NCI-H2171 (cell line): ENCODE data around the gene DPH1.
A peak's percentile ranks its signal among the peaks of the same experiment; 100 is the strongest.
"Not testable (repeated sequence)": the region's sequence is repeated elsewhere in the genome, so short reads cannot be mapped to it uniquely, and the experiment has no call there.

Source experiments
- DNase-seq: peaks from one replicate; lab custom pipeline; 2025; lab: John Stamatoyannopoulos, UW

Gene DPH1

DNA sequence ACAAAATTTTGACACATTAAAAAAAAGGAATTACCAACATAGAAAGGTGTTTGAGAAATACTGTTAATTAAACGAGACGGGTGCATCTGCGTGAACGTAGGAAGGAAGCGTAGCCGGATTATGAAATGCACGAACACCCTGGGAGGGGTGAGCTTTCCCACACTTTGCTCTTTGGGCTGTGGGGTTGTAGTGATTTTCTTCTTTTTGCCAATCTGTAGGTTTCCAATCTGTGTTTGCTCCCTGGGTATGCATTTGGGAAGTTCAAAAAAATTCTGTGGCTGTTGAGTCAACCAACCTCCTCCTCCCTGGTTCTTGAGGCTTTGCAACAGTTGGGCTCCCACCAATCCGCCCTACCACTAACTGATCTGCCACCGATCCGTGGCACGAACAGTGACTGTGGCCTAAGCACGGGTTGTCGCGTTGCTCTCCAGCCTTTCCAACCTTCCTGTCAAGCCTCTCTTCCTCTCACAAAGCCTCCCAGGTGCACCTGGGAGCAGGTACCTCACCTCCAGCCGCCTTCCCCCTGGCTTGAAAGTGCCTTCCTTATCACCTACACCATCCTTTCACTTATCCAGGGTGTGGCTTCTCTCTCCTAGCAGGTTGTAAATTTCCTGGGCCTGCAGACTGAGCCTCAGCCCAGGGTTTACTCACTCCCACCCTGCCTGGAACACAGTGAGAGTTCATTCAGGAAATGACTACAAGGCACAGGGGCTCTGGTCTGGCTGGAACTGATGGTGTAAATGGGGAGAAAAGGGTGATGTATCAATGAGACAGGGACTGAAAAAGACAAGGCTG, 21.4 kb upstream of the DPH1 start:
- no peak for DNase-seq

DNA sequence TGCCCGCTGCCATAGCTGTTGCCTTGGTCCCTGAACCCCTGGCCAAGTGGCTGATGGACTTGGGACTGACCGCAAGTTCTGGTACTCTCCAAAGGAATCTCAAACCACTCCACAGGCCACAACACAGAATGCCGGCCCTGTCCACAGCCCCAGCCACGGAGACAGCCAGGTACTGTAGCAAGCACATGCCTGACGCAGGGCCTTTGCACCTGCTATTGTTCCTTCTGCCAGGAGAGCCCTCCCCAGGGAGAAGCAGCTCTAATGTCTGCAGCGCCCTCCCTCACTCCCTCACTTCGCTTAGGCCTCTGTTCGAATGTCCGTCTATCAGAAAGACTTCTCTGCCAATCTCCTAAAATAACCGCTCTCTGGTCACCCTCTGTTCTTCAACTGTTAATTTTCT, 20.2 kb upstream of the DPH1 start:
- DNase-seq, result no peak

DNA sequence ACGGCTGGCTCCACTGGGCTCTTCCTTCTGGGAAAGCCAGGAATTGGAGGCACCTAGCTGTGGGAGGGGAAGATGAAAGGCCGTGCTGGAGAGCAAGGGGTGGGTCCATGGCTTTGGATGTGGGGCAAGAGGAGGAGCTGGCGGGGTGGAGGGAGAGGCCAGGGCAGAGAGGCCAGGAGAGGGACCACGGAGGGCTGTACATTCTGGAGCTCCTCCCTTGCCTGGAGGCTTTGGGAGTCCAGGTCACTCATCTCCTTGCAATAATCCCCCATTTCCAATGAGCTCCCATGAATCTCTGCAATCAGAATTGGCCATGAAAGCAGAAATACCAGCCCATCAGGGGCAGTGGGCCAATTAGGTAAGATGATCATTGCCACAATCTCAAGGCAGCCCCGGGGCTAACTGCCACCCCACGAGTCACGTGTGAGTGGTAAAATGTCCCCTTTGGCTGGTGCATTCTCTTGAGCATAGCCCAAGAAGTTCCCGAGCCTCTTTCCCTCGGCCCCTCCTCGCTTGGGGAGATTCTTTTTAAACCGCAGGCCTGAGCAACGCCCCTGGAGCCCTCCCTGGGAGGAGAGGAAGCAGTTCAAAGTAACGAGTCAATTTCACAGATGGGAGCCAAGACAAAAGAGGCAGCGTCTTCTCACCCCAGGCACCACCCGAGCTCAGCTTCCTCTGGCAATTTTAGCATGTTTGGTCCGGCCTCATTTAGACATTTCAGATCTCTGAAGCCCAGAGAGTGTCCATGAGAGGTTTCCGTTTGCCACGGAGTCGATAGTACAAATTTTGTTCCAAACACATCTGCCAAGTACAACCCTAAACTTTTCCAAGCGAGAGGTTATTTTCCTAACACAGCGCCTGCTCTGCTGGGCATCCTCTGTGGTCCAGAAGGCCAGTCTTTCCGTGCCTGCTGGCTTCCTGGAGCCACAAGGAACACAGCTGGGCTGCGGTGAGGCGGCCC, 18.3 kb upstream of the DPH1 start:
- no peak for DNase-seq

DNA sequence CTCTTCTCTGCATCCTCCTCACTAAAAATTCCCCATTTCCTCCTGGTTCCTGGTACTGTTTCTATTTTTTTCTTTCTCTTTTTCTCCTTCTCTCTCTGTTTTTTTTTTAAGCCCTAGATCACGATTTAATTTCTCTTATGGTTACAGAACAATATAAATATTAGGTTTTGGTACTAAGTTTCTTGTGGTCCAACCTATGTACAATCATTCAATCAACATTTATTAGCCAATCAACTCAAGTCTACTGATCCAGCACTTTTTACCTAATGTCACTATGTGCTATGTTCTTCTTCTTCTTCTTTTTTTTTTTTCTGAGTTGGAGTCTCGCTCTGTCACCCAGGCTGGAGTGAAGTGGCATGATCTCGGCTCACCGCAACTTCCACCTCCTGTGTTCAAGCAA, 17.5 kb upstream of the DPH1 start:
- no peak for DNase-seq

DNA sequence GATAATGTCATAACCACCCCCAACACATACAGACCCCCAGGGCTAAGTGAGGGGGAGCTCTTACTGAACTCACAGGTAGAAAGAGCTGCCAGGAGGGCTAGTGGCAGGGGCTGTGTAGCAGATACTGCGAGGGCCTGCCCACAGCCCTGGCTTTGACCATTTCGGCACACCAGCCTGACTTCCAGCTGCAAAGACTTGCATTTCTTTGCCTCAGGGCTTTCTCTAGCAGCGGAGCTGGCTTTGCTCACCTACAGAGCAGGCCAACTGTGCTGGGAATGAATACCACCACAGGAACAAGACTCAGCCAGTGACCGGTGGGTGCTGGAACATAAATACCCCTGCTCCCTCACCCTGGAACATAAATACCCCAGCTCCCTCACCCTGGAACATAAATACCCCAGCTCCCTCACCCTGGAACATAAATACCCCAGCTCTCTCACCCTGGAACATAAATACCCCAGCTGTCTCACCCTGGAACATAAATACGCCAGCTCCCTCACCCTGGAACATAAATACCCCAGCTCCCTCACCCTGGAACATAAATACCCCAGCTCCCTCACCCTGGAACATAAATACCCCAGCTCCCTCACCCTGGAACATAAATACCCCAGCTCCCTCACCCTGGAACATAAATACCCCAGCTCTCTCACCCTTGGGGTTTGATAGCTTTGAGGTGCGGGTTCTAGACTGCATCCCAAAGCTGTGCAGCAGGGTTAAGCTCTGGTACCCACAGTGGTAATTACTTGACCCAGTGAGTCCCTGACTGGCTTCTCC, 16.5 kb upstream of the DPH1 start:
- DNase-seq, result not testable (repeated sequence)

DNA sequence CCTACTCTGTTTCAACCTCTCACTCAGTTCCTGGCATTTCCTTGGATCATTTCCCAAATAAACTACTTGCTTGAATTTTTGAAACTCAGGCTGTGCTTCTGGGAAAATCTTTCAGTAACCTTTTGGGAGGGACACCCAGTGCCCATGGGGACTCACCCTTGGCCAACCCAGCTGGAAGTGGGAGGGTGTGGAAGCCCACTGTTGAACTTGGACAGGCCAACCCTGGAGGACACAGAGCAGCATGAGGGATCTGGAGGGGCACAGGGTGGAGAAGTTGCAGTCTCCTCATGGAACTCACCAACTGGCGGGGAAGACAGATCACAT, 16.0 kb upstream of the DPH1 start:
- DNase-seq, result no peak

DNA sequence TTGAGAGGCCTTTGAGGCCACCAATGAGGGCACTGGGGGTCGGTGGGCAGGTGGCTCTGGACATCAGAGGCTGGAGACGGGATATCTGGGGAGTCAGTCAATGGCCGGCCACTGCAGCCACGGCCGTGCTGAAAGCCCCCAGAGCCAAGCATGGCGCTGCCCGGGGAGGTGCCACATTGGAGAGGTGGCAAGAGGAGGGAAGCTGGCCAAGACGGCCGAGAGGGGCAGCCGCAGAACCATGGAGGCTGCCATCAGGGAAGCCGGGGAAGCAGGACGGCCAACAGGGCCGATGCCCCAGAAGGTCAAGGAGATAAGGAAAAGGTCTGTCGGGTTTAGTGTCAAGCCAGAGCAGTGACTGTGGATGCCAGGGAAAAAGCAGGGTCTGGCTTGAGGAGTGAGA, 14.6 kb upstream of the DPH1 start:
- DNase-seq, result no peak

DNA sequence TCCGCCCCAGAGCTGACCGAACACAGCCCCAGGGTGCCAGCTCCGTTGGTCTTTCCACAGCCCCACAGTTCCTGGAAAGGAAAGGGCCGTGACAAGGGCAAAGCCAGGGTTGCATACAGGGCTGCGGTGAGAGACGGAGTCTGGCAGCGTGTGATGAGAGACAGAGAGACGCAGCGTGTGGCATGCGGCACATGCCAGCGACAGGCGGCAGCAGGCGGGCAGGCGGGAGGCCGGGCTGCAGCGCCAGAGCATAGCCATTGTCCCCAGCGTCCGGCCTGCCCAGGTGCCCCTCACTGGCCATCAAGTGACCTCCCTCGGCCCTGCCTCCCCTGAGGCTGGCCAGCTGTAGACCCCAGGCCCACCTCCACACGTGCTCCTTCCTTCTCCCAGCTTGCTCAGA, 13.5 kb upstream of the DPH1 start:
- DNase-seq, result no peak

DNA sequence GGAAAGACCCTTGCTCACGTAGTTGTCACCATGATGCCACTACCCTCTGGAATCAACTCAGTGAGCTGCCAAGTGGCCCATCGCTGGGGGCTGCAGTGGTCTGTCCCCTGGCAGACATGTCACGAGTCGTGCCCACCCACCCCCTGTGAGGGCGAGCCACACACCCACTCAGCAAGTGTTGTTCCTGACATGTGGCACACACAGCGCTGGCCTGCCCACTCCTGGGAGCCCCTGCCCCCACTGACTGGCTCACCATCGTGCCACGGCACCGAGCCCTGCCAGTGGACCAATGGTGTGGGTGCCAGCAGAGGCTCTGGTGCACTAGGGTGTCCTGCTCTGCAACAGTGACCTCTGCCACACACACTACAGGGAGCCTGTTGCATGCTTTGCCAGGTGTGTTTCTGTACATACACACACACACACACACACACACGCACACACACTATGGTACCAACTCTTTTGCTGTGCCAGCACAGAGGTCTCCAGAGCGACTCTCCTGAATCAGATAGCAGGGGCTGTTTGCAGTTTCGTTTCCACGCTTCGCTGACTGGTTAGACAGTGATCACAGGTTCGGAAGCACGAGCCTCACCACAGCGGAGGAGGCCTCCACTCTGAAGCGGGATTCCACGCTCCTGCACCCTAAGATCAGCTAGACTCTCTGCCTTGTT, 12.5 kb upstream of the DPH1 start:
- no peak for DNase-seq

DNA sequence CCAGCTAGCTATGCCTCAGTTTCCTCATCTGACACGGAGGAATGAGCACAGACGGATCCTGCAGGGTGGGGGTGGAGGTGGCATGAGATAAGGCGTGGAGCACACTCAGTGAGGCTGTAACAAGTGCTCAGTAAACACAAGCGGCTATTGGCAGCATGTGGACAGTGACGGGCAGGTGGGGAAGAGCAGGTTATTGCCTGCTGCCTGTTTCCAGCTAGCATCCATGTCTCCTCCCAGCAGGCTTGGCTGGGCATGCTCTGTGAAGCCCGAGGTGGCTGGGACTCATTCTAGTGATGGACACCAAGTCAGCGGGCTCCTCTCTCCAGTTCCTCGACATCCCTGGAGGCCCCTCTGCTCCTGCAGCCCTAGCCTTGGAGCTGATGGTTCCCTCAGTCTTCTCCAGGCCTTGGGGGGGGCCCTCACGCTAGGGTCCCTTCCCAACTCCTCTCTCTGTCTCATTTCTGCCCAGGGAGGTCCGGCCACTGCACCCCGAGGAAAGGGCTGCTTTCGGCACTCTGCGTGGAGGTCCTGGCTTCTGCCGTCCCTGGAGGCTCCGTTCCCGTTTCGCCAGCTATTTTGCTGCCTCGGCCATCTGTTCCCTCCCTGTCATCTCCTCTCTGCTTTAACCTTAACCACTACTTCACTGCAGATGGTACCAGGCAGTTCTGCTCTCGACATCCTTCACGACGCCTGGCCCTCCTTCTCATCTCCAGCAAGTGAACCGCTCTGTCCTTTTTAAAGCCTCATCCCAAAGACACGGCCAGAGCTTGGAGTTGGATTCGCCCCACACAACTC, 11.0 kb upstream of the DPH1 start:
- DNase-seq, result peak; percentile 47

DNA sequence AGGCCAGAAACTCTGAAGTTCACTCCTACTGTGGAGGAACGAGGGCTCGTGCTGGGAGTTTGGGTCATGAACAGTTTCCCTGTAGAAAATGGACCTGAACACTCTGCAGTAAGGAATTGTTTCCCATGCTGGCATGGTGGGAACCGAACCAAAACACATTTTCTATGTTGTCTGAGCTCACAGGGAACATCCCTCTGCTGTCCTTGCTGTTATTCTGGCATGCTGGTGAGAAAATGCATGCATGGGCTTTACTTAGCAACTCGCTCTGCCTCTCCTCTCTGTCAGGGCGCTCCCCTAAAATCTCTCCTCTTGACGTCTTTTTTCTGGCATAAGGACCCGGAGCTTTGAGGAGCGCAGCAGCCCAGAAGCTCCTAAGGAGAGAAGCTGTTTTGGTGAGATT, 10.2 kb upstream of the DPH1 start:
- DNase-seq, result no peak

DNA sequence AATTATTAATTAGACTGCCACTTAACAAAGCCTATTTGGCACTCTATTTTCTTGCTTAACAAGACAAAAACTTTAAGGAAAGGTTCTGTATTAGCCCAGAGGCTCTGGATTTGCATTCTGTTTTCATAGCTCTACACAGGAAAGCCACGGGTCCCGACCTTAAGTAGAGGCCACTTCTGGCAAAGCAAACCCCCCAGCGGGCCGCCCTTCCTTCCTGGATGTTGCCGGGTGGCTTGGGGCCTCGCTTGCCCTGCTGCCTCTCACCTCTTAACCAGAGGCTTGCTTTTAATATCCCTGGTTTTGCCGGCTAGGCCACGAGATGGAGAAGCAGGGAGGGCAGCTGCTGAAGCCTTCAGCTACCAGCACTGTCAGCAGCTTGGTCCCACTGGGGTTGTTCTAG, 9.2 kb upstream of the DPH1 start:
- no peak for DNase-seq

DNA sequence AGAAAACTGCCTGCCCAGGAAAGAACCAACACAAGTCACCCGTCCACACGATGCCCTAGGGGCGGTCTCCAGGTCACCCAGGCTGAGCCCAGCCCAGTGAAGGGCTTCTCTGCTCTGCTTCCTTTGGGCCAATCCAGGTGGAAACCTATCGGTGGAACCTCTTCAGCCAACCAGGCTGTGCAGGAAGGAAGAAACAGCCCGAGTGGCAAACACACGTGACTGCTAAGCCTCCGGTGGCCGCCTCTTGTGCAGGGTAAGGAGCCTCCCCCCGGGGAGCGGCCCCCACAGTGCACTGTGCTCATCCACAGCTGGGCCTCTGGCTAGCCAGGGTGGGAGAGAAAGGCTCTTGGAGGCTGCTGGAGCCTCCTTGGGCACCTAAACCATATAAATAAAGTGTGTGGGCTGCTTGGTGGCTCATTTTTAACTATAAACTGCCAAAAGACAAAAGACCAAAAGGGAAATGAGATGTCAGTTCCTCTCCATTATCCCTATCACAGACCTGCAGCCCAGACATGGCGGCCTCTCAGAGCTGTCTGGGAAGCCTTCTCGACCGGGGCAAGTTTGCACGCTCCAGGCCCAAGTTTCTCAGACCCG, 7.2 kb upstream of the DPH1 start:
- no peak for DNase-seq

DNA sequence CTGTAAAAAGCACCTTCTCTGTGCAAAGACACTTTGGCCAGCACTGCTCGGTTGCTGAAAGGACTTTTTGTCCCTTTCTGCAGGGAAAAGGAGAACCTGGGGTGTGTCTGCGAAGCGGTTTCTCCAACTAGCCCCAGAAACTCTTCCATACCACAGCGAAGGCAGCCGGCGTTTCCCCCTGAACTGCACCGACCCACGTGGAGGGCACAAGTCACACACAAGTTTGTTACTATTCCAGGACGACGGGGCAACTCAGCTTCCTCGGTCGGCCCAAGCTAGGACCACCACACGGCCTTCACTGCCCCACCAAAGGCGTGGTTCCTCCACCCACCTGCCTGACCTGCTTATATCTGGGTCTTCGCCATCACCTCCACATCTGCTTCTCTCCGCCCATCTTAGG, 6.7 kb upstream of the DPH1 start:
- DNase-seq, result no peak

DNA sequence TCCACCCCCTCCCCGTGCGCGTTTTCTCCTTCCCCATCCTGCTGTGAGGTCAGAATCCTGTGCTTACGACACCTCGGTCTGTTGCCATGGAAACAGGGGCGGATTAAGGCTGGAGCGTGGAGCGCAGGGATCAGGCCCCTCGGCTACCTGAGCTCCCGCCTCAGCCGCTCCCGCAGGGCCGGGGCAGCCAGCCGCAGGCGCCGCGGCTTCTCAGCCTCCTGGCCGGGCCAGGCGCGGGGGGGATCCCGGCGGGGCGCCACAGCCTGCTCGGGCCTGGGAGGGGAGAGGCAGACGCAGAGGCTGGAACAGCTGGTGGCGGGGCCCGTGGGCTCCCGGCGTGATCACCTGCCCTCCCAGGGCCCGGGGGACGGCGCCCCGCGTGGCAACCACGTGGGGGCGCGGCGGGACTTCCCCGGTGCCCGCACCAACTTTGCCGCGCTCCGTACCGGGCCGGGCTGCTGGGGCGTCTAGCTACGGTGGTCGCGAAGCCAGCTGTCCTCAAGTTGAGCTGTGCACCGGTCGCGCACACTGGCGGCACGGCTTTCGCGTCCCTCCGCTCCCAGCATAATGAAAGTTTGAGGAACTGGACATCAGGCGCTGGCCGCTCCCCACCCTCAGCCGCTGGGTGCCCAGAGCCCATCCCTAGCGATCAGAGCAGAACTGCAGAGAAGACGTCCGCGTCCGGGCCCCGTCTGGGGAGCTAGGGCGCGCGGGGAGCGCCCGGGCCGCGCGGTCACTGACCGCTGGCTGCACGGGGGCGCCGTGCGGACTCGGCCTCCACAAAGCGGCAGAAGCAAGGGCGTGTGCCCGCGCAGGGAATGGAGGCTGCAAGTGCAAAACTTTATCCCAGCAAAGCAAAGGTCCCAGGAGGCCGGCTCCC, 6.0 kb upstream of the DPH1 start:
- peak; percentile 83 for DNase-seq

DNA sequence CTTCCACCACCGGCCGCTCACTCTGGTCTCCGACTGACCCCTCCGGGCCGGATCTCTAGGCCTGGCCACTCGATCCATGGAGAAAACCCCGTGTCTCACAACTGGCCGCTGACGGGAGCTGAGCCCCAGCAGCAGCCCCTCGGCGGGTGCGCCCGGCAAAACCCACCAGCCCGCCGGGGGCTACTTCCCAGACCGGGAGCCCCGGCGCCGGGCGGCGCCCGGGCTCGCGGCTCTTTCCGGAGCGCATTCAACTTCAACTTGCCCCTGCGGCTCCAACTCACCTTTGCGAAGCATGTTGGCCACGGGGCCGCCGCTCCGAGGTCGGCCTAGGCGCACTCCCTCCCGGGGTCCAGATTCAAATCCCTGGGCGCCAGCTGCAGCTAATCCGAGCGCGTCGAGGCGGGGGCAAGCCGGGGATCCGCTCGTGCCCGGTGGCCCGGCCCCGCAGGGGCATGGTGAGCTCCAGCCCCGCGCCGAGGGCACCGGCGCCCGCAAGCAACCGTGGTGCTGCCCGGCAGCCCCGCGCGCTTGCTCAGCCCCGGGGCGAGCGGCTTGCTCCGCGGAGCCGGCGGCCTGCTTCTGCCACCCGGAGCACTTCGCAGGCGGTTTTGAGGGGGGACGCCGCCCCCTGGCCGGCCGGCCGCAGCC, 5.3 kb upstream of the DPH1 start:
- DNase-seq, result peak; percentile 40

DNA sequence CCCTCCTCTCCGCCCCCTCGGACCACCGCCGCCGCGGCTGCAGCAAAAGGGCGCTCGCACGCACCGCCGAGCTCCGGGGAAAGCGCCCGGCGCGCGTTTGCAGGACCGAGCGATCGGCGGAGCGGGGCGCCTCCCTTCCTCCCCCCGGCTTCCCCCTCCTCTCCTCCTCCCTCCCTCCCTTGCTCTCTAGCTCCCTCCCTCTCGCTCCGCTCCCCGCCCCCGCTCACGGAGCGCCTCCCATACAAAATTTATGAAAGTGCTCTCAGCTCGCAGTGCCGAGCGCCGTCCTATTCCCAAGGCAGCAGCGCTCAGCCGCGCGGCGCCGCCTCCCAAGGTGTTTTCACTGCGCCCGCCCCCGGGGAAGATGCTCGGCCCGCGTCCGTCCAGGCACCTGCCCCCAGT, 4.7 kb upstream of the DPH1 start, which contains the start of gene RTN4RL1:
Gene RTN4RL1, minus strand, starts transcription at position 115 of the 402 bp plus-strand sequence. CDS start 469 bp downstream, outside the sequence.
- DNase-seq, result peak; percentile 92

DNA sequence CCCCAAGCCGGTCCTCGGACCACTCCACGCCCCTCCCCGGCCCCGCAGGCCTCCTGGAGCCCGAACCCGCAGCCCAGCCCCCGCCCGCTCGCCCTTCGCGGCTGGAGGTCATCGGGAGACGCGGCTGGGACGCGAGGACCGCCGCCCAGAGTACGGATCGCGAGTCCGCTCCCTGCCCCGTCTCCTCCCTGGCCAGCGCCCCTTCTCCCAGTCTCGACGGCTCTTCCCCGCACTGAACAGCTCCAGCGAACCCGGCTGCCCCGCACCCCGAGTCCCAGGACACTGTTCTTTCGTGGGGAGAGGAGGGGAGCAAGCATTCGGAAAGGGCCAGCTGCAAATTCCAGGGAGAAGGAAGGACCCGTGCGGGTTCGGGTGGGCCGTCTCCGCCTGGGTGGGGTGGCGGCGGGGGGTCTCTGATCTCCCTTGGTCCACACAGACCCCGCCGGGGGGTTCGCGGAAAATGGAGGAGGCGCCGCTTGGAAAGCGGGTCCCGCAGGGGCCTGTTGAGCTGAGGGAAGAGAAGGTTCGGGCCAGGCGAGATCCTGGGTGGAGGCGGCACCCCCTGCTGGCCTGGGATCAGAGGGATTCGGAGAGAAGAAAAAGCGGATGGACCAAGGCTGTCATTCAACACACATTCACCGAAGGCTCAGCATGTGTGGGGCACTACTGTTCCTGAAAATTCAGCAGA, 4.2 kb upstream of the DPH1 start:
- peak; percentile 79 for DNase-seq
